ENCODE results near the gene PARD3.

- no peak for TF ChIP-seq POLR2AphosphoS5 (IDR thresholded peaks at IDR 0.05; ENCODE audit: low read depth, low read length)
- TF ChIP-seq REST (IDR thresholded peaks at IDR 0.05; ENCODE audit: insufficient read depth in 1 of 2, low read depth in 2 of 2, low read length in 2 of 2): no peak
- no peak for TF ChIP-seq SIN3A (IDR thresholded peaks at IDR 0.05; ENCODE audit: borderline replicate concordance, insufficient read depth, low read length)
- TF ChIP-seq TAF1 (IDR thresholded peaks at IDR 0.05; ENCODE audit: borderline replicate concordance, insufficient read depth, low read length): no peak
Observed at GRCh38 chr10:34791228-34791627, 23.9 kb downstream of the PARD3 start.
